ENCODE results near the gene GKN2. TPM values are rescaled to one million over a fixed set of nuclear protein-coding genes. Genes with fewer than 3 reads are reported as not detected.

The GKN2 gene
- total RNA-seq, 4 donors from 2014 or later: not detected

DNA sequence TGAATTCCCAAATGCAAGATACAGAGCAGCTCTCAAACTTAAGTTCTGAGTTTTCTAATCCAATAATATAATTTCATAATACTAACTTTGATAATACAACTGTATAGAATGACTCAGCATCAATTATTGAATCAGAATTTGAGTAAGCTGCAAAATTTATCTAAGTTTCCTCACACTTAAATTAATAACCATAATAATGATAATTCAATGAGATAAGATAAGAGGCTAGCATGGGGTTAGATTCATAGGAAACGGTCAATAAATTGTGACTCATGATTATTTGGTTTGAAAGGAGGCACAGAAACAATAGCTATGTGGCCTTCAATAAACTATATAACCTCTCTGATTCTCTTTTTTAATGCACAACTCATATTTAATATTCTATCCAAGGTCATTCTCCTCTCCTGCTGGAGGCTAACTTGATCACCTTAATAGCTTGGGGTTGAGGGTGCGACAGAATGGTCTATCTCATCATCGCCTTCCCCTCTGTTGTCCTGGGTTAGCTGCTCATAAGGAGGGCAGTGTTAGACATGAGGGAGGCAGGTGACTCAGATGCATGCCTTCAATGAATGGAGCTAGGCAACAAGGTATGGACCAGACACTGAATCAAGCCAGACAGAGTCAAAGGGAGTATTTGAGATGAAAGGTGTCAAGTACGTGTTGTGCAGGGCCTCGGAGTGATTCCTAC, 45.3 kb downstream of the GKN2 start:
- Histone ChIP-seq H3K27ac (peak overlapping the region; percentile 26 to 78 (median 73)), H3K4me3 (no peak overlapping the region), H3K9me3 (no peaks in the 10 kb centered on the region), H3K4me1 (peaks cover 11 to 24% (median 17%) of the 10 kb centered on the region in 3 donors), H3K27me3 (no peaks in the 10 kb centered on the region), H3K36me3 (no peaks in the 10 kb centered on the region)
- DNase-seq: no peak
- TF ChIP-seq CTCF (IDR thresholded peaks at IDR 0.05): no peak
- TF ChIP-seq POLR2A (IDR thresholded peaks at IDR 0.05): no peak
- intact Hi-C loops (cut with DNase I): loop anchor here (10.0 kb wide), 1 partner anchor 63 kb away; no protein-coding TSS in a partner anchor
- 79 to 81% methylated on average over 4 to 5 of the region's 5 CpGs for WGBS, 2 donors

GRCh38 chr2:68906716-68907115, 46.0 kb downstream of the GKN2 start:
- 72 to 84% methylated on average over 3 of the region's 3 CpGs for WGBS, 2 donors
- intact Hi-C loops (cut with DNase I): loop anchor here (10.0 kb wide), 1 partner anchor 62 kb away; no protein-coding TSS in a partner anchor
- H3K4me1 ChIP-seq: peaks cover 11 to 24% (median 17%) of the 10 kb centered on the region in 3 donors
- no peaks in the 10 kb centered on the region for H3K36me3 ChIP-seq
- no peaks in the 10 kb centered on the region for H3K27me3 ChIP-seq
- TF ChIP-seq POLR2A (IDR thresholded peaks at IDR 0.05) (no peak), CTCF (IDR thresholded peaks at IDR 0.05) (no peak)
- H3K4me3 ChIP-seq: no peak overlapping the region
- no peak for DNase-seq
- peaks cover 0 to 1% (median 0%) of the 10 kb centered on the region in 3 donors for H3K9me3 ChIP-seq
- no peak overlapping the region for H3K27ac ChIP-seq

DNA sequence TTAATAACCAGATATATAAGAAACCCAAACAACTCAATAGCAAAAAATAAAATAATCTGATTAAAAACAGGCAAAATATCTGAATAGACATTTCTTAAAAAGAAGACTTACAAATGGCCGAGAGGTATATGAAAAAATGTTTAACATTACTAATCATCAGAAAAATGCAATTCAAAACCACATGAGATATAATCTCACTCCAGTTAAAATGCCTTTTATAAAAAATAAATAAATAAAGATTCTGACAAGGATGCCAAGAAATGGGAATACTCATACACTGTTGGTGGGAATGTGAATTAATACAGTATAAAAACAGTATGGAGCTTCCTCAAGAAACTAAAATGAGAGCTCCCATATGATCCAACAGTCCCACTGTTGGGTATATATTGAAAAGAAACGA, 47.6 kb downstream of the GKN2 start:
- Histone ChIP-seq H3K36me3 (no peaks in the 10 kb centered on the region), H3K4me3 (no peak overlapping the region), H3K27ac (no peak overlapping the region), H3K4me1 (peaks cover 11 to 24% (median 17%) of the 10 kb centered on the region in 3 donors), H3K9me3 (peaks cover 0 to 6% (median 0%) of the 10 kb centered on the region in 3 donors), H3K27me3 (no peaks in the 10 kb centered on the region)
- WGBS, 2 donors: 71 to 93% methylated on average over 2 of the region's 2 CpGs
- no peak for DNase-seq
- intact Hi-C loops (cut with DNase I): loop anchor here (10.0 kb wide), 1 partner anchor 60 kb away; no protein-coding TSS in a partner anchor
- TF ChIP-seq POLR2A (IDR thresholded peaks at IDR 0.05) (no peak), CTCF (IDR thresholded peaks at IDR 0.05) (no peak)

- no peak overlapping the region for H3K4me3 ChIP-seq
- peaks cover 0 to 7% (median 0%) of the 10 kb centered on the region in 4 donors for H3K27me3 ChIP-seq
- TF ChIP-seq CTCF (IDR thresholded peaks at IDR 0.05) (no peak), POLR2A (IDR thresholded peaks at IDR 0.05) (no peak)
- no peaks in the 10 kb centered on the region for H3K4me1 ChIP-seq
- H3K27ac ChIP-seq: no peak overlapping the region
- intact Hi-C loops (cut with DNase I): loop anchor here (10.0 kb wide), 1 partner anchor 57 kb away; no protein-coding TSS in a partner anchor
- no peaks in the 10 kb centered on the region for H3K36me3 ChIP-seq
- peaks cover 0 to 6% (median 0%) of the 10 kb centered on the region in 3 donors for H3K9me3 ChIP-seq
- DNase-seq: no peak
- WGBS, 2 donors: 65 to 100% methylated on average over 1 of the region's 1 CpG
Measured at GRCh38 chr2:68901561-68901960, 51.1 kb downstream of the GKN2 start.

DNA sequence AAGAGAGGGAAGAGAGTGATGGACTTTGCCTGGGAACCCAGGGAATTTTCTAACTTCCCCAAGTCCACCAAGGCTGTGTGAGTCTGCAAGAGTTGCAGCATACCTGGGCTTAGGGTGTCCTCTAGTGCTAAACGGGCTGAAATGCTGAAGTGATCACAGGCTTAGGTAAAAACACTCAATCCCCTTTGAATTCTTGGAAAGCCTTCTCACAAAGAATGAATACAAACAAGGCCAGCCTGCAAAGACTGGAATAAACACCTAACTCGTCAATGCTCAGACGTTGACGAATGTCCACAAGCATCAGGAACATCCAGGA, 51.5 kb downstream of the GKN2 start:
- no peaks in the 10 kb centered on the region for H3K36me3 ChIP-seq
- peaks cover 0 to 7% (median 0%) of the 10 kb centered on the region in 4 donors for H3K27me3 ChIP-seq
- no peak overlapping the region for H3K27ac ChIP-seq
- H3K4me1 ChIP-seq: no peaks in the 10 kb centered on the region
- intact Hi-C loops (cut with DNase I): loop anchor here (10.0 kb wide), 1 partner anchor 56 kb away; no protein-coding TSS in a partner anchor
- TF ChIP-seq POLR2A (IDR thresholded peaks at IDR 0.05) (no peak), CTCF (IDR thresholded peaks at IDR 0.05) (peak in 2 of 6 experiments; percentile 11 to 21)
- WGBS, 2 donors: 63 to 77% methylated on average over 4 of the region's 4 CpGs
- no peak for DNase-seq
- no peak overlapping the region for H3K4me3 ChIP-seq
- peaks cover 0 to 6% (median 0%) of the 10 kb centered on the region in 3 donors for H3K9me3 ChIP-seq

Data from esophagus squamous epithelium (tissue), 5 donors.